Gastroesophageal sphincter (tissue), 3 donors: Measurements from ENCODE around the gene ANKRD40.

Experiments
- CTCF ChIP-seq, 4 experiments: fragments of 200-600 bp in 2 of 4; fragments of 450-650 bp in 2 of 4; sonication (generic) in 1 of 4; IDR thresholded peaks; one replicate each; pipeline ENCODE4 v1.5.1; 2017 to 2019; ENCODE audit warnings: antibody characterized with exemption in 4 of 4, mild to moderate bottlenecking in 2 of 4, moderate library complexity in 2 of 4
- POLR2A ChIP-seq, 2 donors: fragments of 450-650 bp; IDR thresholded peaks; one replicate each; pipeline ENCODE4 v1.6.1; 2017; ENCODE audit warnings: antibody characterized with exemption in 2 of 2, mild to moderate bottlenecking in 2 of 2, moderate library complexity in 1 of 2

- TF ChIP-seq CTCF (IDR thresholded peaks at IDR 0.05) = no peak
- TF ChIP-seq POLR2A (IDR thresholded peaks at IDR 0.05) = no peak
These were observed 8.3 kb downstream of the ANKRD40 start for GRCh38 chr17:50699410-50699809.
